H1 (cell line): ENCODE results near the gene NLRP1. TPM values are rescaled to one million over a fixed set of nuclear protein-coding genes. Genes with fewer than 3 reads are reported as not detected.

Experiments
- BRCA1 ChIP-seq: IDR thresholded peaks from 2 replicates; pipeline ENCODE4 v1.6.1; 2012; ENCODE audit warnings: low read depth, low read length, improper control_type of control experiment
- CREB1 ChIP-seq: IDR thresholded peaks from 2 replicates; pipeline ENCODE4 v1.6.1; 2012; ENCODE audit warnings: inconsistent platforms
- JUN ChIP-seq: IDR thresholded peaks from 2 replicates; pipeline ENCODE4 v1.6.1; 2011; ENCODE audit warnings: low read depth, mild to moderate bottlenecking, improper control_type of control experiment, low read length
- NRF1 ChIP-seq: IDR thresholded peaks from 2 replicates; pipeline ENCODE4 v1.6.1; 2011; ENCODE audit warnings: mild to moderate bottlenecking, low read depth, low read length, improper control_type of control experiment
- POU5F1 ChIP-seq: IDR thresholded peaks from 2 replicates; pipeline ENCODE4 v1.6.1; 2011; ENCODE audit warnings: low read depth, mild to moderate bottlenecking, low read length, moderate library complexity
- RAD21 ChIP-seq, 2 experiments: IDR thresholded peaks in 1 of 2; conservative IDR thresholded peaks in 1 of 2; 2 replicates each; pipeline ENCODE4 v1.6.1; 2011; ENCODE audit warnings: low read depth in 2 of 2, low read length in 2 of 2, improper control_type of control experiment in 1 of 2, inconsistent platforms in 1 of 2, mild to moderate bottlenecking in 1 of 2, moderate library complexity in 1 of 2
- RNF2 ChIP-seq: fragments of 200-900, 300-1000 bp; sonication (generic); IDR thresholded peaks from 2 replicates; pipeline ENCODE4 v1.7.1; 2016; ENCODE audit warnings: borderline replicate concordance, low read depth, mild to moderate bottlenecking, antibody characterized with exemption, low read length; ENCODE audit not compliant: poor library complexity, severe bottlenecking; ENCODE audit errors: missing control alignments
- TAF1 ChIP-seq: IDR thresholded peaks from 2 replicates; pipeline ENCODE4 v1.6.1; 2011; ENCODE audit warnings: mild to moderate bottlenecking, low read depth, low read length
- polyA plus RNA-seq, 7 experiments: library from polyadenylated mRNA; depleted of rRNA in 3 of 7; stranded (reverse) in 5 of 7; unstranded in 2 of 7; fragments of >200 nt in 5 of 7; fragments of 200-250 nt in 2 of 7; gene quantifications; 1 replicate in 5 of 7; 2 replicates in 1 of 7; 4 replicates in 1 of 7; pipeline versions ENCODE4 v1.2.1 to v1.2.3, GENCODE V29; 2011 to 2013; ENCODE audit warnings: missing spikeins in 2 of 7, mixed read lengths in 2 of 7
- total RNA-seq: library from RNA; stranded (reverse); fragmentation: NEBNext Ultra II Directional; extraction: Animal tissue kit (Norgen Biotek cat#: 25700); gene quantifications from 2 replicates; pipeline ENCODE4 v1.2.1, GENCODE V29; 2021

Gene NLRP1
- total and polyA plus RNA-seq, 2 of the 8 experiments (the other 6 are each of a cell fraction or from before 2014, with no cell fraction given) = 8.6 to 10.4 TPM

DNA sequence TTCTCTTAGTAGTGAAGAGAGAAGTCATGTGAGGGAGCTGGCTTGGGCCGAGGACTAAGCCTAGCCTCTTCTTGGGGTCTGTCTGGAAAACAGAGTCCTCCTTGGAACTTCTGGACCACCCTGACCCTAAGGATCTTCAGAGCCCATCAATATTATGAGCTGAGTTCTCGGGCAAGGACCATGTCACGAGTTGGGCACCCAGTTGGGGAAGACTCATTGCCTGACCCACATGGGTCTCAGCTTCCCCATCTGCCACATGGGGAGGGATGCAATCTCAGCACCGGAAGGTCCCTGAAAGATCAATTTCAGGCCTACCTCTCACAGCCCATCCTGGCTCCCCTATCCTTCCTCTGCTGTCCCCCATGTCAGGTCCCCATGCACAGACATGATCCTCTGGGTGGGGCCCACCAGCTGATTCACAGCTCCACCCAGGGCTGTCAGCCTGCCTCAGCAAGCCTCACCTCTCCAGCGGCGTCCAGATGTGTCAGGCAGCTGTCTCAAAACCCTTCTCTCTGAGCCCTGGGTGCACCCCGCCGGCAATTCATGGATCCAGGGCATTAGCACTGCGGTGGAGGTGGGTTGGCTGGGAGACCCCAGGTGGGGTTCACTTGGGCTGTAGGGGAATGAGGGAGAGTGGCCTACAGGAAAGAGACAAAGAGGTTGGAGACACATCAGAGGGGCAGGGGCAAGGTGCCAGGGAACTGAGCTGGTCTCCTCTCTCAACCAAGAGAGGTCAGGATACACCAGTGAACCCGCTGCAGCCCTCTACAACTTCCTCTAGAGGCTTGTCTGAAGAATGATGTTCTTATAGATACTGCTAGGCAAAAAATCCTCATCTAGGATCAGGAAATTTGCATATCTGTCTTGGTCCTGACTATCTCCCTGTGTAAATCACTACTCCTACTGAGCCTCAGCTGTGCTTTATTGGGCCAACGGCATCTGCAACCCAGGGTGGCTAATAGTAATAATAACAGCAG is 1.8 kb downstream of the NLRP1 start (continued):
- TF ChIP-seq NRF1 = no peak
- no peak for TF ChIP-seq RAD21 (IDR thresholded peaks at IDR 0.05 in 1 of 2, conservative IDR thresholded peaks at IDR 0.05 in 1 of 2; ENCODE audit: low read depth in 2 of 2, low read length in 2 of 2)
- no peak for TF ChIP-seq RNF2
- no peak for TF ChIP-seq CREB1
- no peak for TF ChIP-seq POU5F1
- no peak for TF ChIP-seq JUN
- TF ChIP-seq TAF1 = no peak
- TF ChIP-seq BRCA1 = no peak
- TF ChIP-seq, all 59 proteins: peak for 0
